Esophagus muscularis mucosa (tissue), 4 donors: ENCODE measurements around the gene CLVS2.

Source experiments
- EP300 ChIP-seq: sonication (generic); formaldehyde crosslinking; IDR thresholded peaks from one replicate; pipeline ENCODE4 v1.6.1; 2017; ENCODE audit warnings: antibody characterized with exemption
- POLR2AphosphoS5 ChIP-seq, 2 donors: sonication (generic); formaldehyde crosslinking; IDR thresholded peaks; one replicate each; pipeline ENCODE4 v1.6.1; 2017; ENCODE audit warnings: antibody characterized with exemption in 2 of 2
- TF ChIP-seq, protein P1 (sequence below), 3 experiments: fragments of 200-600 bp in 2 of 3; fragments of 450-650 bp in 1 of 3; sonication (generic) in 2 of 3; IDR thresholded peaks; one replicate each; pipeline ENCODE4 v1.5.1; 2017 to 2019; ENCODE audit warnings: antibody characterized with exemption in 3 of 3, mild to moderate bottlenecking in 2 of 3, moderate library complexity in 1 of 3

DNA sequence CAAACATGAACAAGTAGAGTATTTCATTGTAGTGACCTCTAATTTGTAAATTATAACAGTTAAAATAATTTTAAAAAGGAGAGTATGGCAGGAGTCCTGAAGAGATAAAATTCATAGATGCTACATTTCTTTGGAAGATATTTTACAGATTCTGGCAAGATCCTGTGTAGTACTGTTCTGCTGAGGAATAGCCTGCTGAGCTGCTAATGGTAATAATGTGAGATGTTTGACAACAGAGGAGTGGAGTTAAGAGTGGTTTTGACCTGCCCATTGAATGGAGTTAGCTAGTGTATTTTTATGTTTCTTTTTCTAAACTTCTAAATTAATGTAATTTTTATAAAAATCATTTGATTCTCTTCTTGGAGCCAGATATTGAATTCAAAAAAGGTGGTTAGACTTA is 11.8 kb downstream of the CLVS2 start:
- TF ChIP-seq, protein P1, sequence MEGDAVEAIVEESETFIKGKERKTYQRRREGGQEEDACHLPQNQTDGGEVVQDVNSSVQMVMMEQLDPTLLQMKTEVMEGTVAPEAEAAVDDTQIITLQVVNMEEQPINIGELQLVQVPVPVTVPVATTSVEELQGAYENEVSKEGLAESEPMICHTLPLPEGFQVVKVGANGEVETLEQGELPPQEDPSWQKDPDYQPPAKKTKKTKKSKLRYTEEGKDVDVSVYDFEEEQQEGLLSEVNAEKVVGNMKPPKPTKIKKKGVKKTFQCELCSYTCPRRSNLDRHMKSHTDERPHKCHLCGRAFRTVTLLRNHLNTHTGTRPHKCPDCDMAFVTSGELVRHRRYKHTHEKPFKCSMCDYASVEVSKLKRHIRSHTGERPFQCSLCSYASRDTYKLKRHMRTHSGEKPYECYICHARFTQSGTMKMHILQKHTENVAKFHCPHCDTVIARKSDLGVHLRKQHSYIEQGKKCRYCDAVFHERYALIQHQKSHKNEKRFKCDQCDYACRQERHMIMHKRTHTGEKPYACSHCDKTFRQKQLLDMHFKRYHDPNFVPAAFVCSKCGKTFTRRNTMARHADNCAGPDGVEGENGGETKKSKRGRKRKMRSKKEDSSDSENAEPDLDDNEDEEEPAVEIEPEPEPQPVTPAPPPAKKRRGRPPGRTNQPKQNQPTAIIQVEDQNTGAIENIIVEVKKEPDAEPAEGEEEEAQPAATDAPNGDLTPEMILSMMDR (IDR thresholded peaks at IDR 0.05) = no peak
- TF ChIP-seq EP300 = no peak
- TF ChIP-seq POLR2AphosphoS5 (IDR thresholded peaks at IDR 0.05) = no peak
